ENCODE measurements around the gene HIBADH.

DNA sequence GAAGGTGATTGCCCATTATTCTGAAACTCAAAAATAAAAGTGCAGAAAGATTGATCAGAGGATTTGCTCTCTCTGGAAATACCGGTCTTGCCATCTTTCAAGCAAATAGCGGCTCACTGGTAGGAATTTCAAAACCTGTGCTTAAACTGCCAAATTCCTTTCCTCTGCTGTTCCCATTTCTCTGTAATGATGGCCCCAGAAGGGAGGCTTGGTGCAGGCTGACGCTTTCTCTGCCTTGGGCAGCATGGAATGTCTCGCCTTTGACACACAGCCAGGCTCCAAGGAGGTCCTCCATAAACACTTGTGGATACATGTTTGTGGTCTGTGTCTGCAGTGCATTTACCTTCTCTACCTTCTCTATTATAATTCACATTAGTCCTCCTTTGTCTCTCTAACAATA is 146.8 kb downstream of the HIBADH start:
- TF ChIP-seq, protein P1, sequence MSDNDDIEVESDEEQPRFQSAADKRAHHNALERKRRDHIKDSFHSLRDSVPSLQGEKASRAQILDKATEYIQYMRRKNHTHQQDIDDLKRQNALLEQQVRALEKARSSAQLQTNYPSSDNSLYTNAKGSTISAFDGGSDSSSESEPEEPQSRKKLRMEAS (IDR thresholded peaks at IDR 0.05) = no peak
- TF ChIP-seq, protein P2, sequence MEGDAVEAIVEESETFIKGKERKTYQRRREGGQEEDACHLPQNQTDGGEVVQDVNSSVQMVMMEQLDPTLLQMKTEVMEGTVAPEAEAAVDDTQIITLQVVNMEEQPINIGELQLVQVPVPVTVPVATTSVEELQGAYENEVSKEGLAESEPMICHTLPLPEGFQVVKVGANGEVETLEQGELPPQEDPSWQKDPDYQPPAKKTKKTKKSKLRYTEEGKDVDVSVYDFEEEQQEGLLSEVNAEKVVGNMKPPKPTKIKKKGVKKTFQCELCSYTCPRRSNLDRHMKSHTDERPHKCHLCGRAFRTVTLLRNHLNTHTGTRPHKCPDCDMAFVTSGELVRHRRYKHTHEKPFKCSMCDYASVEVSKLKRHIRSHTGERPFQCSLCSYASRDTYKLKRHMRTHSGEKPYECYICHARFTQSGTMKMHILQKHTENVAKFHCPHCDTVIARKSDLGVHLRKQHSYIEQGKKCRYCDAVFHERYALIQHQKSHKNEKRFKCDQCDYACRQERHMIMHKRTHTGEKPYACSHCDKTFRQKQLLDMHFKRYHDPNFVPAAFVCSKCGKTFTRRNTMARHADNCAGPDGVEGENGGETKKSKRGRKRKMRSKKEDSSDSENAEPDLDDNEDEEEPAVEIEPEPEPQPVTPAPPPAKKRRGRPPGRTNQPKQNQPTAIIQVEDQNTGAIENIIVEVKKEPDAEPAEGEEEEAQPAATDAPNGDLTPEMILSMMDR (IDR thresholded peaks at IDR 0.05) = no peak
- TF ChIP-seq KDM1A (IDR thresholded peaks at IDR 0.05; ENCODE audit: low read depth) (no peak), PHF8 (IDR thresholded peaks at IDR 0.05; ENCODE audit: borderline replicate concordance, low read depth) (no peak), BHLHE40 (IDR thresholded peaks at IDR 0.05; ENCODE audit: low read depth, low read length) (no peak), RAD21 (conservative IDR thresholded peaks at IDR 0.05 in 1 of 2, IDR thresholded peaks at IDR 0.05 in 1 of 2) (no peak)
- TF ChIP-seq, protein P3, sequence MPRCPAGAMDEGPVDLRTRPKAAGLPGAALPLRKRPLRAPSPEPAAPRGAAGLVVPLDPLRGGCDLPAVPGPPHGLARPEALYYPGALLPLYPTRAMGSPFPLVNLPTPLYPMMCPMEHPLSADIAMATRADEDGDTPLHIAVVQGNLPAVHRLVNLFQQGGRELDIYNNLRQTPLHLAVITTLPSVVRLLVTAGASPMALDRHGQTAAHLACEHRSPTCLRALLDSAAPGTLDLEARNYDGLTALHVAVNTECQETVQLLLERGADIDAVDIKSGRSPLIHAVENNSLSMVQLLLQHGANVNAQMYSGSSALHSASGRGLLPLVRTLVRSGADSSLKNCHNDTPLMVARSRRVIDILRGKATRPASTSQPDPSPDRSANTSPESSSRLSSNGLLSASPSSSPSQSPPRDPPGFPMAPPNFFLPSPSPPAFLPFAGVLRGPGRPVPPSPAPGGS (IDR thresholded peaks at IDR 0.05) = no peak

All from A549 (cell line).